ENCODE data around the gene ABLIM3. TPM values are rescaled to one million over a fixed set of nuclear protein-coding genes. Genes with fewer than 3 reads are reported as not detected.

Gene ABLIM3
- total and polyA plus RNA-seq, 12 donors: 1.6 to 27.6 (median 12.9) TPM

DNA sequence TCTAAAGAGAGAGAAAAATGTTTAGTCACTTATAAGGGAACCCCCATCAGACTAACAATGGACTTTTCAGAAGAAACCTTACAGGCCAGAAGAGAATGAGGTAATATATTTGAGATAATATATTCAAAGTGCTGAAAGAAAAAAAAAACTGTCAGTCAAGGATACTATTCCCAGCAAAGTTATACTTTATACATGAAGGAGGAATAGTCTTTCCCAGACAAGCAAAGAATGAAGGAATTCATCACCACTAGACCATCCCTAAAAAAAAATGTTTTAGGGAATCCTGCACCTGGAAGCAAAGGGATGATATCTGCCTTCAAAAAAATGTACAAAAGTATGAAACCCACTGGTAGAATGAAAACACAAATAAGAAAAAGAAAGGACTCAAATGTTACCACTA, 41.0 kb upstream of the ABLIM3 start:
- TF ChIP-seq, protein P1, sequence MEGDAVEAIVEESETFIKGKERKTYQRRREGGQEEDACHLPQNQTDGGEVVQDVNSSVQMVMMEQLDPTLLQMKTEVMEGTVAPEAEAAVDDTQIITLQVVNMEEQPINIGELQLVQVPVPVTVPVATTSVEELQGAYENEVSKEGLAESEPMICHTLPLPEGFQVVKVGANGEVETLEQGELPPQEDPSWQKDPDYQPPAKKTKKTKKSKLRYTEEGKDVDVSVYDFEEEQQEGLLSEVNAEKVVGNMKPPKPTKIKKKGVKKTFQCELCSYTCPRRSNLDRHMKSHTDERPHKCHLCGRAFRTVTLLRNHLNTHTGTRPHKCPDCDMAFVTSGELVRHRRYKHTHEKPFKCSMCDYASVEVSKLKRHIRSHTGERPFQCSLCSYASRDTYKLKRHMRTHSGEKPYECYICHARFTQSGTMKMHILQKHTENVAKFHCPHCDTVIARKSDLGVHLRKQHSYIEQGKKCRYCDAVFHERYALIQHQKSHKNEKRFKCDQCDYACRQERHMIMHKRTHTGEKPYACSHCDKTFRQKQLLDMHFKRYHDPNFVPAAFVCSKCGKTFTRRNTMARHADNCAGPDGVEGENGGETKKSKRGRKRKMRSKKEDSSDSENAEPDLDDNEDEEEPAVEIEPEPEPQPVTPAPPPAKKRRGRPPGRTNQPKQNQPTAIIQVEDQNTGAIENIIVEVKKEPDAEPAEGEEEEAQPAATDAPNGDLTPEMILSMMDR (IDR thresholded peaks at IDR 0.05): no peak
- no peak for TF ChIP-seq POLR2A (IDR thresholded peaks at IDR 0.05)
- no peaks in the 10 kb centered on the region for H3K4me1 ChIP-seq (replicated peaks in 1 of 2)
- no peaks in the 10 kb centered on the region for H3K36me3 ChIP-seq (replicated peaks in 1 of 2)
- peaks cover 0 to 5% (median 0%) of the 10 kb centered on the region in 3 donors for H3K9me3 ChIP-seq (replicated peaks in 1 of 3)
- H3K27ac ChIP-seq: no peak overlapping the region
- H3K27me3 ChIP-seq: no peaks in the 10 kb centered on the region
- DNase-seq: no peak
- H3K4me3 ChIP-seq: no peak overlapping the region
- intact Hi-C loops (cut with DNase I): no loop called here

DNA sequence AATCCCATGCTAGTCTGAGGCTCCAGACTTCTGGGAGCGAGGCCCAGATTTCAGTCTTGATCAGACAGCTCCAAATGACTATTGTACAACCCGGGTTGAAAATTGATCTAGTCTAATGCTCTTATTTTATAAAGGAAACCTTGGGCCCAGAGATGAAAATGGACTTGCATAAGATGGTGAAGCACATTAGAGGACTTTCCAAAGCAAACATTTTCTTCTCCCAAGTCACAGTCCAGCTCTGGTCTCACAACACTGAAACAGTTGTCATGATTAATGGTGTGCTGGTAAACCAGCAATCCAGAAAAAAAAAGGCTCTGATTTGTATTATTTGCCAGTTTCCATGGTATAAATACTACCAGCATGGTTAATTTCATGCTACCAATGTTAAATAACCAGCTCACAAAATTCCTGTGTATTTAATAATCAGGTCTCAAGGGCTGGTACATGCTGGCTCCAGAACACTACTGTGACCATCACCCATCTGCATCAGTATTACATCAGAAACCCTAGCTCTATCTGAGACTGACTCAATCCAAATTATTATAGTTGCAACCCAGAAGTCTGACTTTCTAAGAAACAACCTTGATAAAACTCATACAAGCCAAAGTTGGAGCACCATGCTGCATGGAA, 32.5 kb upstream of the ABLIM3 start:
- no peak for DNase-seq
- no peak overlapping the region for H3K4me3 ChIP-seq
- intact Hi-C loops (cut with DNase I): no loop called here
- H3K27me3 ChIP-seq: no peaks in the 10 kb centered on the region
- H3K27ac ChIP-seq: no peak overlapping the region
- TF ChIP-seq POLR2A (IDR thresholded peaks at IDR 0.05): no peak
- TF ChIP-seq, protein P1 (IDR thresholded peaks at IDR 0.05): no peak
- no peaks in the 10 kb centered on the region for H3K36me3 ChIP-seq (replicated peaks in 1 of 2)
- no peaks in the 10 kb centered on the region for H3K4me1 ChIP-seq (replicated peaks in 1 of 2)
- H3K9me3 ChIP-seq (replicated peaks in 1 of 3): no peaks in the 10 kb centered on the region
- WGBS, 4 donors: 84 to 94% (median 88%) methylated on average over 2 of the region's 2 CpGs

GRCh38 chr5:149110406-149110805, 30.9 kb upstream of the ABLIM3 start:
- intact Hi-C loops (cut with DNase I): loop anchor here (5.0 to 10.0 kb wide), 2 partner anchors 373 to 376 kb away; no protein-coding TSS in a partner anchor
- Histone ChIP-seq H3K27me3 (no peaks in the 10 kb centered on the region), H3K27ac (no peak overlapping the region), H3K4me3 (no peak overlapping the region), H3K9me3 (replicated peaks in 1 of 3) (no peaks in the 10 kb centered on the region), H3K36me3 (replicated peaks in 1 of 2) (no peaks in the 10 kb centered on the region), H3K4me1 (replicated peaks in 1 of 2) (no peaks in the 10 kb centered on the region)
- TF ChIP-seq, protein P1 (IDR thresholded peaks at IDR 0.05): no peak
- no peak for TF ChIP-seq POLR2A (IDR thresholded peaks at IDR 0.05)
- WGBS, 4 donors: 76 to 85% (median 83%) methylated on average over 4 of the region's 4 CpGs
- no peak for DNase-seq

- H3K9me3 ChIP-seq (replicated peaks in 1 of 3): no peaks in the 10 kb centered on the region
Observed at GRCh38 chr5:149113669-149114068, 27.6 kb upstream of the ABLIM3 start.

More at GRCh38 chr5:149113669-149114068, 27.6 kb upstream of the ABLIM3 start:
- DNase-seq: no peak
- H3K27me3 ChIP-seq: no peaks in the 10 kb centered on the region
- no peak overlapping the region for H3K27ac ChIP-seq
- no peaks in the 10 kb centered on the region for H3K36me3 ChIP-seq (replicated peaks in 1 of 2)
- H3K4me1 ChIP-seq (replicated peaks in 1 of 2): no peaks in the 10 kb centered on the region
- 62 to 68% (median 67%) methylated on average over 2 of the region's 2 CpGs for WGBS, 4 donors
- no peak for TF ChIP-seq POLR2A (IDR thresholded peaks at IDR 0.05)
- TF ChIP-seq, protein P1 (IDR thresholded peaks at IDR 0.05): no peak
- intact Hi-C loops (cut with DNase I): loop anchor here (5.0 to 10.0 kb wide), 2 partner anchors 376 to 379 kb away; no protein-coding TSS in a partner anchor
- H3K4me3 ChIP-seq: no peak overlapping the region

Measured in adrenal gland (tissue), 12 donors.